ENCODE results near the gene GPRC6A. TPM values are rescaled to one million over a fixed set of nuclear protein-coding genes. Genes with fewer than 3 reads are reported as not detected.

Gene GPRC6A
- total RNA-seq, 1 experiment from 2014 or later, result not detected

DNA sequence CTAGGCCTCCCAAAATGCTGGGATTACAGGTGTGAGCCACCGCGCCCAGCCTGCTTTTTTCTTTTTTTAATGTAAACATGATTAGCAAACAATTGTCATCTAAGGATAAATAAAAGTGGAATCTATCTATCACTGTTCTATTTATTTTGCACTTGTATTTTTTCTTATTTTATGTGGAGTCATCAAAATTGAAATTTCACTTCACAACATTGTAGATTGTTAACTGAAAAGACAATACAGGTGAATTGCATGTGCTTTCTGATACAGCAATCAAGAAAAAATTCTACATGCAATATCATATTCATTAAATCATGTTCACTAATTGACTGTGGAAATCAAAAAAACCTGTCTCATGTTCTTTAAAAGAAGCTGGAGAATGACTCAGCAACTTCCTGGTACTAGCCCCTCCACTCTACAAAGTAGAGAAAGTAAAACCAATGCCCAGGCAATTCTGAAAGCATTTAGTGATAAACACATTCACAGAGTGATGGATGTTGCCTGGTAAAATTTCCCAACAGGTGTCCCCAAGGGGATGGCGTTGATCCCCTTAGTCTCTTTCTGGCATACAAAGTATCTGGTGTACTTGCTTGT lies 37.5 kb upstream of the GPRC6A start:
- no peak overlapping the region for H3K4me3 ChIP-seq (replicated peaks in 1 of 2; ENCODE audit: low read depth in 1 of 2, low read length in 2 of 2)
- ATAC-seq (no peak), DNase-seq (ENCODE audit: low read depth, low spot score) (no peak)
- RAD21 ChIA-PET (ENCODE audit: low non-redundant PET in 1 of 2, low total read pairs in 2 of 2, uncharacterized antibody in 2 of 2, unreplicated experiment in 2 of 2), result no interaction called here
- H3K9me3 ChIP-seq (ENCODE audit: control insufficient read depth in 1 of 2, insufficient read depth in 1 of 2, low read depth in 1 of 2, low read length in 2 of 2), result no peaks in the 10 kb centered on the region
- no peak overlapping the region for H3K4me2 ChIP-seq (ENCODE audit: low read length)
- no peak overlapping the region for H2AFZ ChIP-seq (ENCODE audit: low read depth, low read length, poor library complexity, severe bottlenecking)
- H3K9me2 ChIP-seq (ENCODE audit: insufficient read depth), result no peaks in the 10 kb centered on the region
- no peak overlapping the region for H3K9ac ChIP-seq (ENCODE audit: low read length)
- H3K27ac ChIP-seq (ENCODE audit: low read depth, low read length), result no peak overlapping the region
- CTCF ChIA-PET, result no interaction called here
- no peaks in the 10 kb centered on the region for H3K79me2 ChIP-seq (ENCODE audit: insufficient read depth, low read length)
- H3K4me1 ChIP-seq (ENCODE audit: control insufficient read depth in 1 of 2, insufficient read depth in 2 of 2, low read length in 2 of 2), result peaks cover 0 to 4% of the 10 kb centered on the region in 2 experiments; a peak in 1 of 4 replicates
- no peaks in the 10 kb centered on the region for H4K20me1 ChIP-seq (ENCODE audit: insufficient read depth)
- no peaks in the 10 kb centered on the region for H3K36me3 ChIP-seq (ENCODE audit: control insufficient read depth in 1 of 2, insufficient read depth in 2 of 2, low read length in 2 of 2)
- BruUV-seq (replicated peaks), result no TSS peak
- no peaks in the 10 kb centered on the region for H3K27me3 ChIP-seq (ENCODE audit: insufficient read depth, low read length)
- POLR2A ChIA-PET, result no interaction called here
- TF ChIP-seq YY1 (IDR thresholded peaks at IDR 0.05; ENCODE audit: extremely low read depth, insufficient replicate concordance, low read depth, low read length) (no peak), ZFX (IDR thresholded peaks at IDR 0.05) (no peak), EGR1 (IDR thresholded peaks at IDR 0.05; ENCODE audit: low read depth) (no peak), SRF (IDR thresholded peaks at IDR 0.05; ENCODE audit: low read depth) (no peak), RAD21 (IDR thresholded peaks at IDR 0.05; ENCODE audit: low read depth) (no peak), EZH2 (IDR thresholded peaks at IDR 0.05) (no peak), SP1 (IDR thresholded peaks at IDR 0.05; ENCODE audit: low read depth) (no peak), POLR2A (IDR thresholded peaks at IDR 0.05; ENCODE audit: borderline replicate concordance, extremely low read depth, insufficient read depth, insufficient read length) (no peak), ELF1 (IDR thresholded peaks at IDR 0.05; ENCODE audit: borderline replicate concordance, low read depth) (no peak), CEBPB (IDR thresholded peaks at IDR 0.05; ENCODE audit: low read depth) (no peak), EZH2phosphoT487 (IDR thresholded peaks at IDR 0.05; ENCODE audit: borderline replicate concordance) (no peak), JUND (IDR thresholded peaks at IDR 0.05) (no peak), TCF7L2 (IDR thresholded peaks at IDR 0.05; ENCODE audit: borderline replicate concordance, extremely low read depth, insufficient read depth, insufficient read length) (no peak), CBX3 (IDR thresholded peaks at IDR 0.05; ENCODE audit: low read depth) (no peak), SIN3A (IDR thresholded peaks at IDR 0.05; ENCODE audit: low read depth) (no peak)
- TF ChIP-seq, protein P1, sequence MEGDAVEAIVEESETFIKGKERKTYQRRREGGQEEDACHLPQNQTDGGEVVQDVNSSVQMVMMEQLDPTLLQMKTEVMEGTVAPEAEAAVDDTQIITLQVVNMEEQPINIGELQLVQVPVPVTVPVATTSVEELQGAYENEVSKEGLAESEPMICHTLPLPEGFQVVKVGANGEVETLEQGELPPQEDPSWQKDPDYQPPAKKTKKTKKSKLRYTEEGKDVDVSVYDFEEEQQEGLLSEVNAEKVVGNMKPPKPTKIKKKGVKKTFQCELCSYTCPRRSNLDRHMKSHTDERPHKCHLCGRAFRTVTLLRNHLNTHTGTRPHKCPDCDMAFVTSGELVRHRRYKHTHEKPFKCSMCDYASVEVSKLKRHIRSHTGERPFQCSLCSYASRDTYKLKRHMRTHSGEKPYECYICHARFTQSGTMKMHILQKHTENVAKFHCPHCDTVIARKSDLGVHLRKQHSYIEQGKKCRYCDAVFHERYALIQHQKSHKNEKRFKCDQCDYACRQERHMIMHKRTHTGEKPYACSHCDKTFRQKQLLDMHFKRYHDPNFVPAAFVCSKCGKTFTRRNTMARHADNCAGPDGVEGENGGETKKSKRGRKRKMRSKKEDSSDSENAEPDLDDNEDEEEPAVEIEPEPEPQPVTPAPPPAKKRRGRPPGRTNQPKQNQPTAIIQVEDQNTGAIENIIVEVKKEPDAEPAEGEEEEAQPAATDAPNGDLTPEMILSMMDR (IDR thresholded peaks at IDR 0.05 in 2 of 3, conservative IDR thresholded peaks at IDR 0.05 in 1 of 3; ENCODE audit: borderline replicate concordance in 1 of 3, insufficient read depth in 1 of 3, low read depth in 2 of 3, low read length in 2 of 3), result no peak
- TF ChIP-seq, protein P2, sequence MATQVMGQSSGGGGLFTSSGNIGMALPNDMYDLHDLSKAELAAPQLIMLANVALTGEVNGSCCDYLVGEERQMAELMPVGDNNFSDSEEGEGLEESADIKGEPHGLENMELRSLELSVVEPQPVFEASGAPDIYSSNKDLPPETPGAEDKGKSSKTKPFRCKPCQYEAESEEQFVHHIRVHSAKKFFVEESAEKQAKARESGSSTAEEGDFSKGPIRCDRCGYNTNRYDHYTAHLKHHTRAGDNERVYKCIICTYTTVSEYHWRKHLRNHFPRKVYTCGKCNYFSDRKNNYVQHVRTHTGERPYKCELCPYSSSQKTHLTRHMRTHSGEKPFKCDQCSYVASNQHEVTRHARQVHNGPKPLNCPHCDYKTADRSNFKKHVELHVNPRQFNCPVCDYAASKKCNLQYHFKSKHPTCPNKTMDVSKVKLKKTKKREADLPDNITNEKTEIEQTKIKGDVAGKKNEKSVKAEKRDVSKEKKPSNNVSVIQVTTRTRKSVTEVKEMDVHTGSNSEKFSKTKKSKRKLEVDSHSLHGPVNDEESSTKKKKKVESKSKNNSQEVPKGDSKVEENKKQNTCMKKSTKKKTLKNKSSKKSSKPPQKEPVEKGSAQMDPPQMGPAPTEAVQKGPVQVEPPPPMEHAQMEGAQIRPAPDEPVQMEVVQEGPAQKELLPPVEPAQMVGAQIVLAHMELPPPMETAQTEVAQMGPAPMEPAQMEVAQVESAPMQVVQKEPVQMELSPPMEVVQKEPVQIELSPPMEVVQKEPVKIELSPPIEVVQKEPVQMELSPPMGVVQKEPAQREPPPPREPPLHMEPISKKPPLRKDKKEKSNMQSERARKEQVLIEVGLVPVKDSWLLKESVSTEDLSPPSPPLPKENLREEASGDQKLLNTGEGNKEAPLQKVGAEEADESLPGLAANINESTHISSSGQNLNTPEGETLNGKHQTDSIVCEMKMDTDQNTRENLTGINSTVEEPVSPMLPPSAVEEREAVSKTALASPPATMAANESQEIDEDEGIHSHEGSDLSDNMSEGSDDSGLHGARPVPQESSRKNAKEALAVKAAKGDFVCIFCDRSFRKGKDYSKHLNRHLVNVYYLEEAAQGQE (IDR thresholded peaks at IDR 0.05; ENCODE audit: low read depth), result no peak
- TF ChIP-seq, protein P3, sequence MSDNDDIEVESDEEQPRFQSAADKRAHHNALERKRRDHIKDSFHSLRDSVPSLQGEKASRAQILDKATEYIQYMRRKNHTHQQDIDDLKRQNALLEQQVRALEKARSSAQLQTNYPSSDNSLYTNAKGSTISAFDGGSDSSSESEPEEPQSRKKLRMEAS (IDR thresholded peaks at IDR 0.05), result no peak
- TF ChIP-seq, protein P4, sequence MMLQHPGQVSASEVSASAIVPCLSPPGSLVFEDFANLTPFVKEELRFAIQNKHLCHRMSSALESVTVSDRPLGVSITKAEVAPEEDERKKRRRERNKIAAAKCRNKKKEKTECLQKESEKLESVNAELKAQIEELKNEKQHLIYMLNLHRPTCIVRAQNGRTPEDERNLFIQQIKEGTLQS (IDR thresholded peaks at IDR 0.05), result no peak
- intact Hi-C loops (cut with micrococcal nuclease), result no loop called here

Data from HCT116 (cell line).